ENCODE measurements around the gene PIEZO1.

GRCh38 chr16:88762941-88763340 lies 22.1 kb downstream of the PIEZO1 start:
- TF ChIP-seq RFX5 (IDR thresholded peaks at IDR 0.05), result no peak
- TF ChIP-seq, protein P1, sequence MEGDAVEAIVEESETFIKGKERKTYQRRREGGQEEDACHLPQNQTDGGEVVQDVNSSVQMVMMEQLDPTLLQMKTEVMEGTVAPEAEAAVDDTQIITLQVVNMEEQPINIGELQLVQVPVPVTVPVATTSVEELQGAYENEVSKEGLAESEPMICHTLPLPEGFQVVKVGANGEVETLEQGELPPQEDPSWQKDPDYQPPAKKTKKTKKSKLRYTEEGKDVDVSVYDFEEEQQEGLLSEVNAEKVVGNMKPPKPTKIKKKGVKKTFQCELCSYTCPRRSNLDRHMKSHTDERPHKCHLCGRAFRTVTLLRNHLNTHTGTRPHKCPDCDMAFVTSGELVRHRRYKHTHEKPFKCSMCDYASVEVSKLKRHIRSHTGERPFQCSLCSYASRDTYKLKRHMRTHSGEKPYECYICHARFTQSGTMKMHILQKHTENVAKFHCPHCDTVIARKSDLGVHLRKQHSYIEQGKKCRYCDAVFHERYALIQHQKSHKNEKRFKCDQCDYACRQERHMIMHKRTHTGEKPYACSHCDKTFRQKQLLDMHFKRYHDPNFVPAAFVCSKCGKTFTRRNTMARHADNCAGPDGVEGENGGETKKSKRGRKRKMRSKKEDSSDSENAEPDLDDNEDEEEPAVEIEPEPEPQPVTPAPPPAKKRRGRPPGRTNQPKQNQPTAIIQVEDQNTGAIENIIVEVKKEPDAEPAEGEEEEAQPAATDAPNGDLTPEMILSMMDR (IDR thresholded peaks at IDR 0.05), result no peak
- TF ChIP-seq POLR2A (IDR thresholded peaks at IDR 0.05; ENCODE audit: low read length), result no peak
- TF ChIP-seq USF2 (IDR thresholded peaks at IDR 0.05), result no peak
- TF ChIP-seq MAX (IDR thresholded peaks at IDR 0.05), result no peak
- no peak for TF ChIP-seq SMC3 (IDR thresholded peaks at IDR 0.05)
- no peak for TF ChIP-seq ZFP36 (IDR thresholded peaks at IDR 0.05; ENCODE audit: borderline replicate concordance, partially characterized antibody)
- no peak for TF ChIP-seq SREBF2 (IDR thresholded peaks at IDR 0.05)
- no peak for TF ChIP-seq RAD21 (conservative IDR thresholded peaks at IDR 0.05 in 1 of 2, IDR thresholded peaks at IDR 0.05 in 1 of 2)
- TF ChIP-seq REST (IDR thresholded peaks at IDR 0.05), result no peak
- no peak for TF ChIP-seq CEBPB (IDR thresholded peaks at IDR 0.05)
- TF ChIP-seq, protein P2, sequence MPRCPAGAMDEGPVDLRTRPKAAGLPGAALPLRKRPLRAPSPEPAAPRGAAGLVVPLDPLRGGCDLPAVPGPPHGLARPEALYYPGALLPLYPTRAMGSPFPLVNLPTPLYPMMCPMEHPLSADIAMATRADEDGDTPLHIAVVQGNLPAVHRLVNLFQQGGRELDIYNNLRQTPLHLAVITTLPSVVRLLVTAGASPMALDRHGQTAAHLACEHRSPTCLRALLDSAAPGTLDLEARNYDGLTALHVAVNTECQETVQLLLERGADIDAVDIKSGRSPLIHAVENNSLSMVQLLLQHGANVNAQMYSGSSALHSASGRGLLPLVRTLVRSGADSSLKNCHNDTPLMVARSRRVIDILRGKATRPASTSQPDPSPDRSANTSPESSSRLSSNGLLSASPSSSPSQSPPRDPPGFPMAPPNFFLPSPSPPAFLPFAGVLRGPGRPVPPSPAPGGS (IDR thresholded peaks at IDR 0.05), result no peak
